T-helper 9 cell (primary cell): ENCODE measurements around the gene MALRD1.

ENCODE experiments used
- DNase-seq: peaks from one replicate; pipeline ENCODE4 v3.0.0-alpha.2; 2020
- total RNA-seq, 2 donors: gene quantifications; one replicate each; lab custom pipeline; 2026; lab: John Stamatoyannopoulos, UW

The MALRD1 gene
- 0 reads per million in 2 donors for total RNA-seq

- DNase-seq: no peak
Measured at GRCh38 chr10:19048489-19048888, at the start of gene MALRD1. Gene MALRD1 (plus strand): TSS chr10:19048801. CDS start chr10:19048939, 138 bp downstream.

- no peak for DNase-seq
Measured at GRCh38 chr10:19003341-19003740, 45.3 kb upstream of the MALRD1 start.

- no peak for DNase-seq
Measured at GRCh38 chr10:19012111-19012510, 36.5 kb upstream of the MALRD1 start.

GRCh38 chr10:19014034-19014433 lies 34.6 kb upstream of the MALRD1 start:
- DNase-seq: no peak

- no peak for DNase-seq
Measured at GRCh38 chr10:19014498-19014897, 34.1 kb upstream of the MALRD1 start.

- no peak for DNase-seq
Measured at GRCh38 chr10:19017116-19017890, 31.3 kb upstream of the MALRD1 start.

- no peak for DNase-seq
Measured at GRCh38 chr10:19021162-19021561, 27.4 kb upstream of the MALRD1 start.

GRCh38 chr10:19024611-19025010 lies 24.0 kb upstream of the MALRD1 start:
- no peak for DNase-seq

GRCh38 chr10:19031763-19032162 lies 16.8 kb upstream of the MALRD1 start:
- DNase-seq: no peak

GRCh38 chr10:19033741-19034140 lies 14.9 kb upstream of the MALRD1 start:
- DNase-seq: no peak

- DNase-seq: no peak
Measured at GRCh38 chr10:19041171-19041570, 7.4 kb upstream of the MALRD1 start.

GRCh38 chr10:19043431-19043830 lies 5.2 kb upstream of the MALRD1 start:
- no peak for DNase-seq

- no peak for DNase-seq
Measured at GRCh38 chr10:19046679-19047078, 1.9 kb upstream of the MALRD1 start.

GRCh38 chr10:19048891-19049290 lies 290 bp downstream of the MALRD1 start:
- no peak for DNase-seq

GRCh38 chr10:19049567-19049966 lies 966 bp downstream of the MALRD1 start:
- no peak for DNase-seq

GRCh38 chr10:19054289-19054835 lies 5.8 kb downstream of the MALRD1 start:
- DNase-seq: no peak

- DNase-seq: no peak
Measured at GRCh38 chr10:19058046-19058445, 9.4 kb downstream of the MALRD1 start.

GRCh38 chr10:19063986-19064385 lies 15.4 kb downstream of the MALRD1 start:
- DNase-seq: no peak

GRCh38 chr10:19071946-19072345 lies 23.3 kb downstream of the MALRD1 start:
- no peak for DNase-seq

- DNase-seq: no peak
Measured at GRCh38 chr10:19077276-19077675, 28.7 kb downstream of the MALRD1 start.

GRCh38 chr10:19096501-19097073 lies 48.0 kb downstream of the MALRD1 start:
- no peak for DNase-seq

- no peak for DNase-seq
Measured at GRCh38 chr10:19097151-19097550, 48.5 kb downstream of the MALRD1 start.

GRCh38 chr10:19098803-19099202 lies 50.2 kb downstream of the MALRD1 start:
- DNase-seq: no peak

GRCh38 chr10:19107406-19107805 lies 58.8 kb downstream of the MALRD1 start:
- no peak for DNase-seq
